Measurements from ENCODE around the gene NEURL1.

The NEURL1 gene

DNA sequence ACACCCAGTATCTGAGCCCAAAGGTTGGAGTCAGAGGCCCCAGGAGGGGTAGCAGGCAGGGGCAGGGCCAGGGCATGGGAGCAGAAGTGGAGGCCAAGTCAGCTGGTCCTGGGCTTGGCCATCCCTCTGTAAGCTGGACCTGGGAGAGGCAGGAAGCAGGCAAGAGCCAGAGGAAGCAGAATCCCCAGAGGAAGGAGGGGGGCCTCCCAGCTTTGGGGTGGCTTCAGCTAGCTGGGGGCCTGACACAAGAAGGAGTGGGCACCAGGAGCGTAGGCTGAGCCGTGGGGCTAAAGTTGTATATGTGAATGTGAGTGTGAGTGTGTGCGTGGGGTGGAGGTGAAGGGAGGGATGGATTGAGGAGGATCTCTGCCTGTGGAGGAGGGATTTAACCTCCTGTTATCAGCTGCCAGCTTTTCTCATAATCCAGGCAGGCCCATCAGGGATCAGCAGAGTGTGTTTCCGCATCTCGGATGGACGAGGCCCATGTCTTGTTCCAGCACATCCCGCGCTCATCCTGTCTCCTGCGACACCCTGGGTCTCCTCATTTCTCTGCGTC lies 54.0 kb downstream of the NEURL1 start:
- DNase-seq (ENCODE audit: low read depth): no peak

DNA sequence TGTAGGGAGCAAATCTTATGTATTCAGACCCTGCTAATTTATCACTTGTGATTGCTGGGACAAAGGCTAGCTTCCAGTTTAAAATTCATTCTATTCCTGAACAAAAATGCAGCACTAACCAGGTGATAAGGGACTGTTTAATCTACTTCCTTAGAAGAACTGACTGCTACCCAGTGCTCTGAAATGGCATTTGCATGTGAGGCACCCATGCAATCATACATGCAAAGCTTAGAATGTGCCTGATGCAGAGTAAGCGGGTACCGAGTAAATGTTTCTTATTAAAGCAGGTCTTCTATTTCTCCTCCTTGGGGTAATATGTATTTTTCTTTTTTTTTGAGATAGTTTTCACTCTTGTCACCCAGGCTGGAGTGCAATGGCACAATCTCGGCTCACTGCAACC lies 54.5 kb downstream of the NEURL1 start:
- DNase-seq (ENCODE audit: low read depth): no peak

DNA sequence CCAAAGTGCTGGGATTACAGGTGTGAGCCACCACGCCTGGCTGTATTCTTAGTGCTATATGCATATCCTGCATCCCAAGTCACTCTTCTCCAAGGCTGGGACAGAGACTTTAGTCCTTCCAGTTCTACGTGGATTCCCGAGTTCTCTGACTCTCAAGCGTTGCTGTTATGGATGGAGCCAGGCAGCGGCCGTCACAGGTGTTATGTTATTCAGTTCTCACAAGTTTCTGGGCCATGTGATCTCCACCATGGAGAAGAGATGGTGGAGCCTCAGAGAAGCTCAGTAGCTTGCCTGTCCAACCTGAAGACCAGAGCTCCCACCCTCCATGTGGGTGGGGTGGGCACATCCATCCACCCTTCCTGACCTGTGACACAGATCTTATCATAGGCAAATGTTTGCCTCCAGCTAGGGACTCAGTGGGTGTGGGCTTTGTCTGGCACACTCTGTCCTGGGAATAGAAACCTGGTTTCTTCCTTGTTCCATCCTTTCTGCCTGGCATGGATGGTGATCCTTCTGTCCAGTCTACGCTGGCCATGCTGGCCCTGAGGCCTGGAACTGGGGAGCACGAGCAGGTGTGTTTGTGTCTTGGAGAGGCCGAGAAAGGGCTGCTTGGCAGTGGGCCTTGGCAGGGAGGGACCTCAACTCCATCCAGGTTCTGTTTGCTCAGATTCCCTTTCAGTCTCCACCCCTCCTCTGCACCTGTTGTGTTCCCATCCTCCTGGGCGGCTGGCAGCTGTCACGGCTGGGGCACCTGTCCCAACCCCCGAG lies 55.3 kb downstream of the NEURL1 start:
- no peak for DNase-seq (ENCODE audit: low read depth)

DNA sequence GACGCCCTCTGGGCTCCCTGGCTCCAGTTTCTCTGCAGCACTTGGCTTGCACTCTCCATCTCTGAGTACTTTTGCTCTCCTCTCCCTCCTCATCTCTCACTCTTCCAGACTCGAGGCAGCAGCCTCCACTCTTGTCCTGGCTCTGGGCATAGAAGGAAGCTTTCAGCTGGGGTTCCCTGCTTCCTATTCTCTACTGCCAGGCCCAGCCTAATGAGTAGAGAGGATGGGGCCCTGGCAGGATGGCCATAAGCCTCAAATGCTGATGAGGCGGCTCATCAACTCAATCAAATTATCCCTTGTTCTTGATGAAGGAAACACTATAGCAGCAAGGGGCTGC lies 55.8 kb downstream of the NEURL1 start:
- DNase-seq (ENCODE audit: low read depth): no peak

DNA sequence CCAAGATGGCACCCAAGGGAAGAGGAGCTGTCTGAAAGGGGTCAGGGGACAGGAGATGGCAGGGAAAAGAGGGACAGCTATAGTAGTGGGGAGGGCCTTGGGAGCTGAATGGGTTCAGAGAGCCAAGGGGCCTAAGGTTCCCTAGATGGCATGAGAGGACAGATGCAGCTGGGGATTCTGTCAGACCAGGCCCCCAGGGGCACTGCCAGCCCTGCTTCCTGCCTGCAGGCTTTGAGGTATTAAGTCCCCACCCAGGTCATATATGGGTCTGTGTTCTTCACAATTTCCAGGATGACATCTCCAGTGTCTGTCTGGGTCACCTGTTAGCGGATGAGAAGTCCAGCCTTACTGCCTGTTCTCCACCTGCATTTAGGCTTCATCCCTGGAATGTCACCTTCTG lies 56.7 kb downstream of the NEURL1 start:
- no peak for DNase-seq (ENCODE audit: low read depth)

DNA sequence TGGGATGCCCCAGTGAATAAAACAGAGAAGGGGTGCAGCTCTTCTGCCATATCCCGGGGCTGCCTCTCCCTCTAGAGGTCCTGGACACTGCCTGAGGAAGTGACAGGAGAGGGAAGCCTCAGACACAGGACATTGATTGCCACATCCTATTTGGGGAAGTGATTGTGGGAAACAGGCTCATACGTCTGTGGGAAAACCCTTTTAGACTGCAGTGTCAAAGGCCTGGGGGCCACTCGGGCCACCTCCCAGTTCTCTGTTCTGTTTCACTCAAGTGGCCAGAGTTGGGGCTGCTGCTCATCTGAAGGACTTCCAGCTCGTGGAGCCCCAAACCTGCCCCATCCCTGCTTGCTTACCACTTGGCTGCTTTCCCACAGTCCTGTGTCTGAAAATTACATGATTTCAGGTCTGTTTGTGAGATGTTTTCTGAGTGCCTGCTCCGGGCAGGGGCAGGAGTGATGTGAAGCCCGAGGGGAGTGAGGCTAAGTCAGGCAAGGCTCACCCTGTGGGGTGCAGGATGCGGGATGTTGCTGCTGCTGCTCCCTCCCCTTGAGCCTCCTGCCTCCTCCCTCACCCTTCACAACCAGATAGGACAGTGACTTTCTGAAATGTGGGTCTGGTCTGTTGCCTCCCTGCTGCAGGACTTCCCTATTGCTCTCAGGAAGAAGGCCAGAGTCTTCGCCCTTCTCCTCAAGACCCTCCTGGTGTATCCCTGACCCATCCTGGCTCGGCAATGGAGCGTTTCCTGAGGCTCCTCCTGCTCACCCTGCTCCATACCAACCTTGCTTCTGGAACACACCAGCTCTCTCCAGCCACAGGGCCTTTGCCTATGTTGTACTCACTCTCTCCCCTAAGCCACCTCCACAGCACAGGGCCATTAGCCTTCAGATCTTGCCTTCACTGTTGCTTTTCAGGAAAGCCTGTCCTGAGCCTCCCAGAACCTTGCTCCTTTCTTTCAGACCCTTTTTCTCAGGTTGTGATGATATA lies 58.4 kb downstream of the NEURL1 start:
- DNase-seq (ENCODE audit: low read depth): no peak

DNA sequence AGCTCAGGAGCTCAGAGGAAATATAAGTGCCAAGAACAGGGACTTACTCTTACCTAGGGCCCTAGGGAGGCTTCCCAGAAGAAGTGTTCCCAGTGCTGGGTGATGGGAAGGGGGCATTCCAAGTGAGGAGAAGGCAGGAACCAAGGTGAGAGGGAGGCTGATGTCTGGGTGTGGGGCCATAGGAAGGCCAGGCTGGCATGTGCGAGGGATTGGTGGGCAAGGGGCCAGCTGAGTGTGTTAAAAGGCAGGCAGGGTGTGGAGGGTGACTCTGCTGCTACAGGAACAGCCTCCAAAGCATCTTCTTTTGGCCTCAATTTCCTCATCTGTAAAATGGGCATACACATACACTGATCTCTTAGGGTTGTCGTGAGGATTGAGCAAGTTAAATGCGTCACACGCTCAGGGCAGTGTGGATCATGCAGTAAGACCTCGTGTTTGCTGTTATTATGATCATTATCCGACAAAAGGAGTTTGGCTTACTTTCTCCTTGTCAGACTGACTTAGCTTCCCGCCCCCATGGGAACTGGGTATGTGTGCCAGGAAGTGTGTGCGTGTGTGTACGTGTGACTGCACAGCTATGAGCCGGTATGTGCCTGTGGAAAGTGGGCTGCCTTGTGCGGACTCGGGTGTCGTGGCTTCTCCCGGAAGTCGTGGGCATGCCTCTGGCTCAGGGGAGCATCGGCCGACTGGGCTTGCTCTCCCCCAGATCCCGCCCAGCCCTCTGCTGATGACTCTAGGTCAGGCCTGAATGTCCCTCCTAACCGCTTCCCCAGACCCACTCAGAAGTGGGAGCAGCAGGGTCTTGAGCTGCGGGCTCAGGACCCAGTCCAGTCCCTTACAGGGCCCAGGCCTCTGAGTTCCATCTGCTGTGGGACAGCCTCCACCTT lies 59.6 kb downstream of the NEURL1 start:
- DNase-seq (ENCODE audit: low read depth): no peak

DNA sequence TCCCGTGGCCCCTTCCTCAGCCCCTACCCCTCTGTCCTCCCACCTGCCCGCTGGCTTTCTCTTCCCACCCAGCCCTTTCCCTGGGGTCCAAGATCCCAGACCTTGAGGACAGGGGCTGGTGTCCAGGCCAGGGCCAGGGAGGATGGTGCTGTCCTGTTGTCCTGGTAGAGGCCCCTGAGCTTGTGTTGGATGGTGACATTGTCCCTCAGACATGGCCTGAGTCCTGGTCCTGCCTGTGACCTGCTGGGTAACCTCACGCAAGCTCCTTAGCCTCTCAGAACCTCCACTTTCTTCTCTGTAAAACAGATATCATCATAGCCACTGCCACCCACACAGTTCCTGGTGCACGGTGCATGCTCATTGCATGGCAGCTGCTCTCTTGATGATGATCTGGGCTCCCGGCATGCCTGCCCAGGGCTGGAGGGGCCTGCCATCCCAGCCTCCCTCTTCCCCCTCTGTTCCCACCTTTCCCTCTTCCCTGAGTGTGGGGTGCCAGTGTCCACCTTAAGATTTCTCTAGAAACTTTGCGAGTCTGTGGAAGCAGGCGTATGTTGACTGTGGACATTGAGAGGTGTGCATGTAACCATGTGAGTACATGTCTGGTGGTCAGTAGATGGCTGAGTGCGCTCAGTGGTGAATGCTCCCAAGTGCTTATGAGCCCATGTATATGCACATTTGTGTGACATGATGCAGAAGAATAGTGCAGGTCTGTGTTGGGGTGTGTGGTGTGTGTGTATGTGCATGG lies 60.4 kb downstream of the NEURL1 start:
- no peak for DNase-seq (ENCODE audit: low read depth)

DNA sequence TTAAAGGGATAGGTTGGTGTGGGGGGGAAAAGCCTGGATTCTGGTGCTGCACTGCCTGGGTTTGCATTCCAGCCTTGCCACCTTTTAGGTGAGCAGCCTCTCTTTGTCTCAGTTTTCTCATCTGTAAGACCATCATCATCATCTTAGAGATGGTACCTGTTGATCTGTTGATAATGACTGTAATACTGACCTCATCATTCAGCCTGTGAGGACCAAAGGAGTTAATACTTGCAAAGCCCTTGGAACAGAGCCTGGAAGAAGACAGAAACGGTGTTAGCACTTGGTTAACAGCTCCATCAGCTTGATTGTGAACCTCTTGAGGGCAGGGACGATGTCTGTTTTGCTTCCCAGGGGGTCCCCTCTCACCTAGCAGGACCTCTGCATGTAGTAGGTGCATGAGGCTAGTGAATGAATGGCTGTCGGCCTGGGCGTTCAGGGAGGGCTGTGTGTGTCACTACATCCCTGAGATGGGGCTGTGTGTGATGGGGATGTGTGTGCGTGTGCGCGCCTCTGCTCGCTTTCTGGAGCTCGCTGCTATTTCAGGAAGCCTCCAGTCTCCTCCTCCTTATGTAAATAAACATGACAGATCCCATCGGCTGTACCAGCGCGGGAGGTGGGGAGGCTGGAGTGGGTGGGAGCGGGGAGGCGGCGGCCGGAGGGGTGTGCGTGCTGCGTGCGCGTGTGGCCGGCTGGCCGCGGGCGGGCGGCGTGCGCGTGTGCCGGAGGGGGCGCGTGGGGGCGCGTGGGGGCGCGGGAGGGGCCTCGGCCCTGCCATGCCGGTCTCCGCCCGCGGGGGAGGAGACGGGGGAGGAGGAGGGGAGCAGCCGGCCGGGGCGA lies 61.2 kb downstream of the NEURL1 start:
- DNase-seq (ENCODE audit: low read depth): no peak

DNA sequence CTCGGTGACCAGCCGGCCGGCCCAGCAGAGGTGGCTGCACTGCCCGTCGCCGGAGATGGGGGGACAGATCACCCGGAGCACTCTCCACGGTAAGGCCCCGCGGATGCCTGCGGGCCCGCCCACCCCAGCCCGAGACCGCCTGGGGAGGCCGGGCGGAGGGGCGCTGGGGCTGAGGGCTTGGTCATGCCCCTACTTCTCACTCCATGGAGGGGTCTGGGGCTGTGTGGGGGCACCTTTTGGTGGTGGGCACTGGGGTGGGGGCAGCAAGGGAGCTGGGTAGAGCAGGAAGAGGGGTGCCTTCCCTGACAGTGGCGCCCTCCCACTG lies 61.8 kb downstream of the NEURL1 start:
- no peak for DNase-seq (ENCODE audit: low read depth)

DNA sequence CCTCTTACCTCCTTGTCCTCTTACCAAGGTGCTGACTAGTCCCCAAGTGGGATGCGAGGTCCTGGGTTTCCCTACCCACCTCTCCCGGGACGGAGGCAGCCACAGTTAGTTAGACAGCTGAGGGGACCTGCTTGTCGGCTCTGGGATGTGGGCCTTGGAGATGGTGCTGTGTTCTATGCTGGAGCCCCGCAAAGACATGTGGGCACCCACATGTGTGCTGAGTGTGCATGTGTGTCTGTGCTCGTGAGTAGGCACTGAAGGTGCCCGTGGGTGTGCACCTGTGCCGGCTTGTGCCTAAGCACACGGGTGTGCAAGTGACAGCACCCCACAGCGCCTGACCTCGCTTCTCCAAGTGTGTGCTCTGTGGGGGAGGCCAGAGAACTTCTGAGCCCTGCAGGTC lies 62.2 kb downstream of the NEURL1 start:
- no peak for DNase-seq (ENCODE audit: low read depth)

DNA sequence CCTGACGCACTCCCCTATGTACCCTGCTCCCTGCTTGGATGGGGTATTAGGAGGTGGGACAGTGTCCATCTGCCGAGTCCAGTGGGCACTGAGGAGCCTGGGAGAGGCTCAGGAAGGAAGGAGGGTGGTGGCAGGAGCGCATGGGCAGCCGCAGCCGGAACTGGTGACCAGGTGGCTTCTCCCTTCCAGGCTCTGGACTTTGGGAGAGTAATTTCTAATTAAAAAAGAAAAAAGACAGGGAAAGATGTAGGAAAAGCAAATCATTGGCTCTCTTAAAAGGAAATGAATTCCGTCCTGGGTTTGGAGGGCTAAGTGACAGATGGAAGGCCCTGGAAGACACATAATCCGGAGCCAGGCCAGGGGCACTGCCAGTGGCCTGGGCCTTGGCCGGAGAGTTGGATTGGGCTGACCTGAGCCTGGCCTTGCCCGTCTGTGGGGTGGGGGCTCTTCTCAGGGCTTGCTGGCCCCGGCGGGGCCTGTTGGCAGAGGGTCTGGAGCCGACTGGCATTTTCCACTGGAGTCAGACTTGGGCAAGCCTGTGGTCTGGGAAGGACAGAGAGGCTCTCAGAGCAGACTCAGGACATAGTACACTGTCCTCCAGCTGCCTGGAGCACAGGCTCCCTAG lies 63.0 kb downstream of the NEURL1 start:
- no peak for DNase-seq (ENCODE audit: low read depth)

DNA sequence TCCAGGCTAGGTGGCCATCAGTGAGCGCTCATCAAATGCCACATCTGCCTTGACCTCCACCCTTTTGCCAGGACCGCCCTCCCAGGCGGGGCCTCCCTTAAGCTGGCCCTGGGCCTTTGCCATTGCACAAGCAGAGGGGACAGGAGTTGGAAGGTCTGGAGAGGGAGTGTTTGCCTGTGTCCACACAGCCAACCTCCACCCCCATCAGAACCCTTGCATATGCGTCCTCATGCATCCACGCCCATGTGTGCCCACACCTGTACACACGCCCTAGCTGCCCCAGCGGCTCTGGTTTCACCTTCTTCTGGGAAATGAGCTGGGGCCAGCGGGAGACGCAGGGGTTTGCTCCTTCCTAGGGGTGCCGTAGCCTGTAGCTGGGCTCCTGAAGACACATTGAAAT lies 64.0 kb downstream of the NEURL1 start:
- no peak for DNase-seq (ENCODE audit: low read depth)

DNA sequence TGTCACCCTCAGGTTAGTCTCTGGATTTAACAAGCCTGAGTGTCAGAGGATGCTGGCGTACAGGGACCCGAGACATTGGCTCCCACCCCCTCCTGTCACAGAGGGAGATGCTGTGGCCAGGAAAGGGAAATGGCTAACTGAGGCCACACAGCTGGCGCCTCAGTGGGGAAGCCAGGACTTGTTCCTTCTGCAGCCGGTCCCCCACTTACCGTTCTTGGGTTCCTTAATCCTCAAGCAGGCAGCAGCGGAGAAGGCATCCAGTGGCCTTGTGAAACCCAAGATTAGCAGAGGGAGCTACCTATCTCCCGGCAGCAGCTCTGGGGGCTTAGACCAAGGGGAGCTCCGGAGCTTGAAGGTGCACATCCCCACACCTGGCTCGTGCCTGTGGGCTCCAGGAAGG lies 65.4 kb downstream of the NEURL1 start:
- DNase-seq (ENCODE audit: low read depth): no peak

DNA sequence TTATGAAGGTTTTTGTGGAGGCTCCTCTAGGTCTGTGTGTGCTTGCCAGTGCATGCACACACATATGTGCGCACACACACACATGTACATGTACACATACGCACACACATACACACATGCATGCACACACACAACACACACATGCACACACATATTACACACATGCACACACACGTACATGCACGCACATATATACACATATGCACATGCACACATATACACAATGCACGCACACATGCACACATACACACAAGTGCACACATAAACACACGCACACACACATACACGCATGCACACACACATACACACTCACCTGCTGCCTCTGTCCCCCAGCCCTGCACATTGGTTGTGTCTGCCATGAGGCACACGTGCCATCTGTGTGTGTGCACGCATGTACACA lies 66.3 kb downstream of the NEURL1 start:
- no peak for DNase-seq (ENCODE audit: low read depth)

DNA sequence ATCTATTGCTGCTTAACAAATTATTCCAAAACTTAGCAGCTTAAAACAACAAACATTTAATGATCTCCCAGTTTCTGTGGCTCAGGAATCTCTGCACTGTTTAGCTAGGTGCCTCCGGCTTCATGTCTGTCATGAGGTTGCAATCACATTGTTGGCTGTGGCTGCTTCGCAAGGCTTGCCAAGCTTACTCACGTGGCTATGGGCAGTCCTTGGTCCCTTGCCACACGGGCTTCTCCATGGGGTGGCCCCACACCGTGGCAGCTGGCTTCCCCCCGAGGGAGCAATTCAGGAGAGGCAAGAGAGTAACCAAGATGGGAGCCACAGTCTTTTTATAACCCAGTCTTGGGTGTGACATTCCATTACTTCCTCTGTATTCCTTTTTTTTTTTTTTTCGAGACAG lies 67.4 kb downstream of the NEURL1 start:
- DNase-seq (ENCODE audit: low read depth): no peak

DNA sequence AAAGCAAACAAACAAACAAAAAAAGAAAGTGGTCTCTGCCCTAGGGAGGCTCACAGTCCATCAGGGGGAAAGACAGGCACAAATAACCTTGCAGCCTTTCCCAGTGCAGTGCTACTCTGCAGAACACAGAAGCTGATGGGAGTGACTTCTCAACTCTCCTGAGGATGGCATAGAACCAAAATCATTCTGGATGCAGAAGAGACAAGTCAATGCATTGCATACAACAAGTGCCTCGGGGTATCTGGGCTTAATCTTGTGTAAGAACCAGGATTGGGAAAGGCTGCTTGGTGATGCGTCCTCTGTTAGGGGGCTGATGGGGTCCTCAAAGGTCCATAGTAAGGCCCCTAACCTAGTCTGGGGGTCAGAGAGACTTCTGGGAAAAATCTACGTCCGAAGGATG lies 68.9 kb downstream of the NEURL1 start:
- no peak for DNase-seq (ENCODE audit: low read depth)

DNA sequence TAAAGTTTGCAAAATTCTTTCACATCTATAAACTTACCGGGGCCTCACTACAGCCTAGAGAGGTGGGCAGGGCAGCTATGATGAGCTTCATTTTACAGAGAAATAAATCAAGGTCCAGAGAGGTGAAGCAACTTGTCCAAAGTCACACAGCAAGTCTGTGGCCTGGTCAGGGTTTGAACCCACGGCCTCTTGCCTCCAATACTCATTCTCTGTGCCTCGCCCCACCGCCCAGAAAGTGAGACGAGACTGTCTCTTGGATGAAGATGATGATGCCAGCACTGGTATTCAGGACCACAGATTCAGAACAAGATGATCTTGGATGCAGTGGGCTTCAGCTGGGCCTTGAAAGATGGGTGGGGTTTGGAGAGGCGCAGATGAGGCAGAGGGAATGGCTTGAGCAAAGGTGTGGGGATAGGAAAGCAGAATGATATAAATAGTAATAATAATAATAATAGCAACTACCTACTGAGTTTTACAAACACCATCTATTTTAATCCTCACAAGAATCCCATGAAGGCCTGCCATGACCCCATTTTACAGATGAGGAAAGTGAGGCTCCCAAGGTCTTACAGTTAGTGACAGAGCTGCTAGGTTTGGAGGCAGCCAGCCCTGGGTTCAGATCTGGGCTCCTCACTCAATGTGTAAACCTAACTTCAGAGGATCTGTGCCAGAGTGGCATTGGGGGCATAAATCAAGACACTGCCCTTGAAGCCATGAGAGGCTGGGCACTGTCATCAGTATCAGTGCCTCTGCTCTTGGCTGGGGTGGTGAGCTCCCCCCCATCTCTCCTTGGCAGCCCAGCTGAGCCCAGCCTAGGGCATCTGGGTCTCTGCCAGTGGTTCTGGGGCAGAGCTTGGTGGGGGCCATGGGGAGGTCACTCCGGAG lies 70.0 kb downstream of the NEURL1 start:
- DNase-seq (ENCODE audit: low read depth): no peak

DNA sequence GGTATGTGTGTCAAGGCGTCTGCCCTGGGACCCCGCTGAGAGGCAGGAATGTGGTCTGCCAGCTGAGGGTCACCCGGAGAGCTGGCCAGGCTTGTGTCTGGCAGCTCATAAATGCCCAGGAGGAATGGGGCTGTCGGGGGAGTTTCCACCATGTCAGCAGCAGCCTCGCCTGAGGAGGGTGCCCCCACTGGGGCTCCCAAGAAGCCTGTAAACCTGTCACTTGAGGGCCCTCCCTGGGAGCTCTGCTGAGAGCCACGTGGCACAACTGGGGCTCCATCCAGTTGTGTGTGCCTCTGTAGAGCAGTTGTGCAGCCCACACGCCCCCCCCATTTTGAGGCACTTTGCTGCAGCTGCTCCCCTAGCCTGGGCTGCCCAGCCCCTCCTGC lies 70.6 kb downstream of the NEURL1 start:
- no peak for DNase-seq (ENCODE audit: low read depth)

Measured in stimulated activated CD8-positive, alpha-beta memory T cell treated with anti-CD3 and anti-CD28 coated beads, Interleukin-7, amount 100 ng/mL, for 24 hours (primary cell).